Spinal cord (tissue), 10 donors: ENCODE results near the gene CTNNA3. TPM values are rescaled to one million over a fixed set of nuclear protein-coding genes. Genes with fewer than 3 reads are reported as not detected.

Experiments
- DNase-seq, 6 donors: peaks; one replicate each; pipeline versions ENCODE4 v3.0.0 to v3.0.0-alpha.2; 2013 to 2015; ENCODE audit warnings: low spot score in 6 of 6, low read depth in 4 of 6
- H3K27ac ChIP-seq: one replicate; pipeline ENCODE4 v1.5.1; 2013; ENCODE audit warnings: low read depth, low read length, control low read depth
- H3K27me3 ChIP-seq: one replicate; pipeline ENCODE4 v1.6.1; 2013; ENCODE audit warnings: low read length; ENCODE audit not compliant: control insufficient read depth, insufficient read depth
- H3K36me3 ChIP-seq: one replicate; pipeline ENCODE4 v1.6.1; 2013; ENCODE audit warnings: low read length; ENCODE audit not compliant: control insufficient read depth, insufficient read depth
- H3K4me1 ChIP-seq: one replicate; pipeline ENCODE4 v1.6.1; 2013; ENCODE audit warnings: low read length; ENCODE audit not compliant: control insufficient read depth, insufficient read depth
- H3K4me3 ChIP-seq: one replicate; pipeline ENCODE4 v1.5.1; 2013; ENCODE audit warnings: low read depth, low read length, control low read depth
- H3K9me3 ChIP-seq: one replicate; pipeline ENCODE4 v1.6.1; 2013; ENCODE audit warnings: low read length; ENCODE audit not compliant: control insufficient read depth, insufficient read depth
- WGBS: methylation state at CpG from one replicate; pipeline ENCODE4 v1.1.5; 2013; ENCODE audit warnings: missing lambda C conversion rate; ENCODE audit not compliant: insufficient coverage; 5-methylcytosine and 5-hydroxymethylcytosine counted together
- polyA plus RNA-seq, 2 donors: library from polyadenylated mRNA; unstranded; fragments of 120-200 nt; gene quantifications; one replicate each; pipeline ENCODE4 v1.2.1, GENCODE V29; 2013; ENCODE audit not compliant: insufficient read length in 2 of 2
- total RNA-seq, 2 donors: library from RNA; depleted of rRNA in 1 of 2; stranded (reverse); fragments of 120-200 nt in 1 of 2; fragments of >200 nt in 1 of 2; gene quantifications; one replicate each; pipeline versions ENCODE4 v1.2.3 to v1.2.4, GENCODE V29; 2013 to 2014
- donor health status: healthy.

CTNNA3 gene
- total and polyA plus RNA-seq, 4 donors, result 15.3 to 63.5 (median 41.0) TPM

DNA sequence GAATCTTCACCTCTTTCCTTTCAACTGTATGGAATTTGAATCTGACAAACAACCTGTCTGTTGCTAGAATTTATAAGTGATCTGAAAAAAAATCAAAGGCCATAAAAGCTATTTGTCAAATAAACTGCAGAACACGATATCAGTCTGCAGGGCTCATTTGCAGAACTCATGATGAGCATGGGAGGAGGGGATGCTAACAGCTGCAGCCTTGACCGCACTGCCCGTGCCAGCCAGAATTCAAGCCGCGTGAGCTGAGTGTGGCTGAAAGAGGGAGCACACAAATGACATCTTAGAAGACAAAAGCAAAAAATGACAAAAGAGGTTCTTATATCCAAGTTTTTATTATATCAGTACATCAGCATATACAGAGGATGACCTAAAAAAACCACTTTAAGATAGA is 754.5 kb downstream of the CTNNA3 start:
- H3K9me3 ChIP-seq, result no peaks in the 10 kb centered on the region
- 0% methylated on average over 1 of the region's 5 CpGs for WGBS
- no peak overlapping the region for H3K4me3 ChIP-seq
- peak in 3 of 6 donors; percentile 46 to 86 (median 75) for DNase-seq
- peaks cover 9% of the 10 kb centered on the region for H3K4me1 ChIP-seq
- peak overlapping the region; percentile 72 for H3K27ac ChIP-seq
- H3K36me3 ChIP-seq, result no peaks in the 10 kb centered on the region
- H3K27me3 ChIP-seq, result no peaks in the 10 kb centered on the region

DNA sequence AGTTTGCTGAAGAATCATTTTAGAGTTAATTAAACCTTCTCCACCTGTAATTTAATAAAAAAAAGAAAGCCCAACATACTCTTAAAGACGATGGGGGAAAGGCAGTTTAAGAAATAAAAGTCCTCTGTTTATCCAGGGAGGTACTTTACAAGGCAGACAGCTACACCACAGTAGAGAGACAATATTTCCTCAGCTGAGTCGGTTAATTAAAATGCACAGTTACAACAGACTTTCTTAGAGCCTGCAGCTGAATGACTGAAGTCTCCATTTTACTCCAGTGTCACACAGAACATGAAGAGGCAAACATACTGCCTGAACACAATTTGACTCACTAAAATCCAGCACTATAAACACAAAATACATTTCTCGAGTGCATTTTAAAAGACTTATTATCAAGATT is 755.0 kb downstream of the CTNNA3 start:
- DNase-seq, result peak in 2 of 6 donors; percentile 76 to 89
- peaks cover 9% of the 10 kb centered on the region for H3K4me1 ChIP-seq
- no peaks in the 10 kb centered on the region for H3K27me3 ChIP-seq
- H3K36me3 ChIP-seq, result no peaks in the 10 kb centered on the region
- peak overlapping the region; percentile 72 for H3K27ac ChIP-seq
- H3K9me3 ChIP-seq, result no peaks in the 10 kb centered on the region
- H3K4me3 ChIP-seq, result no peak overlapping the region
- no CpG with 5 or more reads among the region's 3 CpGs for WGBS

DNA sequence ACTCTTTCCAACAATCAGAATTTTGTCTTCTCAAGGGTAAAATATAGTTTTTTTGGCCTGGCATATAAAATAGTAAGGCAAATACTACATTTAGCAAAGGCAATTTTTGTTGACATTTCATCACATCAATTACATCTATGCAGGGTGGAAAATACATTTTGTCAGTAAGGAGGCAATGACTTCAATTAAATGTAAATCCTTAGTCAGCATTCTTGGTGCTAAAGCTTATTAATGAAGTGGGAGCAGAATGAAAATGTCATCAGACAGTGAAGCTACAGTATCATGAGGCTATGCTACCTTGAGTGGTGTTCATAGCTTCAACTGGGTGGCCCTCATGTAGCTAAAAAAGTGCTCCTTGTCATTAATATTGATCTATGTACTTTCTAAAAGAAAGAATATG is 761.3 kb downstream of the CTNNA3 start:
- Histone ChIP-seq H3K27ac (no peak overlapping the region), H3K27me3 (no peaks in the 10 kb centered on the region), H3K9me3 (no peaks in the 10 kb centered on the region), H3K4me1 (no peaks in the 10 kb centered on the region), H3K36me3 (no peaks in the 10 kb centered on the region), H3K4me3 (no peak overlapping the region)
- no peak for DNase-seq

DNA sequence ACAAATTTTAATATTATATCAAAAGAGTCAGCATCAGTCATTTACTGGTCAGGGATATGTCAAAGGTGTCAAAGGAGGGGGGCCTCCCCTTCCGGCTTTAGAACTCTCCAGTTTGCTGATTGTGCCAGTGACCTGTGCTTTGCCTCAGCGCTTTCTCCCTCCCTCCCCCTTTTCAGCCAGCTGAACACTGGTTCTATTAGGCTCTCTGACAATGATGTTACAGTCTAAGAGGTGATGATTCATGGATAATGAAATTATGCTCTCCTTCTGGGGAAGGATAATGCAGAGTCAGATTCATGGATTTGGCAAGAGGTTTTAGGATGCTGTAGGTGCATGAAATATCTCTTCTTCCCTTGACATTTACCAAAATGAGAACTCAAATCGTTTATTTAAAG is 764.0 kb downstream of the CTNNA3 start:
- peak overlapping the region; percentile 14 for H3K4me3 ChIP-seq
- H3K36me3 ChIP-seq, result no peaks in the 10 kb centered on the region
- H3K27ac ChIP-seq, result peak overlapping the region; percentile 59
- H3K9me3 ChIP-seq, result no peaks in the 10 kb centered on the region
- peak in 3 of 6 donors; percentile 10 to 72 (median 44) for DNase-seq
- peaks cover 11% of the 10 kb centered on the region for H3K27me3 ChIP-seq
- WGBS, result no CpG with 5 or more reads among the region's 3 CpGs
- H3K4me1 ChIP-seq, result peaks cover 7% of the 10 kb centered on the region

DNA sequence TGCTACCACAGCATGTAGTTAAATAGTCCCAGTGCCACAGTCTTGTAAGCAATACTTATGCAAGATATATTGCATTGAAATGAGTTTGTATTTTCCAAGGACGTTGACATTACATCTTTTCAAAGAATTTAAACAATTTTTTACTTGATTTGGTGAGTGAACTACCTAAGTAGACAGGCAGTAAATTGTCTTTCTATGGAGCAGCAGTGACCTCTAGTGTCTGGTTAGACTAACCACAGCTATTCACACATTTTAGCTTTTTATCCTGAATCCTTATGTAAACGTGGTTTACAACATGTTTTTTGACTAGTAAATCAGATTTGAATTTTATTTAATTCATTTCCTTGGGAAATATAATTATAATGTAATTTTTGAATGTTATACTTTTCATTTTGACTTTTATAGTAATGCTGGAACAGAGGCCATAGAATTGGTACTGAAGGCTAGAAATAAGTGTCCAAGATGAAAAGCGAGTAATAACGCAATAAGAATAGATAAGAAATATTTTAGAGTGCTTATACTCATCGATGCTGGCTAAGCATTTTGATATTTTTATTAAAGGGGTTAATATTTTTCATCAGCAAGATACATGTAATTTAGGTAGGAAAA is 764.6 kb downstream of the CTNNA3 start:
- peaks cover 7% of the 10 kb centered on the region for H3K4me1 ChIP-seq
- H3K4me3 ChIP-seq, result peak overlapping the region; percentile 14
- H3K9me3 ChIP-seq, result no peaks in the 10 kb centered on the region
- DNase-seq, result peak in 4 of 6 donors; percentile 66 to 95 (median 79)
- no peaks in the 10 kb centered on the region for H3K36me3 ChIP-seq
- H3K27me3 ChIP-seq, result peaks cover 11% of the 10 kb centered on the region
- no CpG with 5 or more reads among the region's 5 CpGs for WGBS
- no peak overlapping the region for H3K27ac ChIP-seq

DNA sequence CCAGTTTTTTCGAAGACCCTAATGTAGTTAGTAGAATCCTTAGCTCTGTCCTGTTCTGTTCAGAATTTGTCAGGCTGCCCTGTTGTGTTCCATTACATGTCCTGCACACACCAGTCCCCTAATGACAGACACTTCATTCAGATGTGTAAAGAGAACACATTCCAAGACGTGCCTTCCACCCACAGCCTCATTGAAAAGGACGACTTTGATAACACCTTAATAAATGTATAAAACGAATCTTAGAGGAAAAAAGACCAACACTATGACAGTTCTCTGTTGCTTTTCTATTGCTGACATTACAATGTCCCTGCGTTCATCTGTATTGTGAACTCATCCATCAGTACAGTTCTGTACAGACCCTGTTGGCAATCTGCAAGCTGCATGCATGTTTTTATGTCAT is 766.6 kb downstream of the CTNNA3 start:
- peak in 2 of 6 donors; percentile 12 to 28 for DNase-seq
- peak overlapping the region; percentile 70 for H3K27ac ChIP-seq
- 51% methylated on average over 4 of the region's 5 CpGs for WGBS
- H3K27me3 ChIP-seq, result peaks cover 11% of the 10 kb centered on the region
- H3K9me3 ChIP-seq, result no peaks in the 10 kb centered on the region
- H3K4me1 ChIP-seq, result peaks cover 7% of the 10 kb centered on the region
- no peaks in the 10 kb centered on the region for H3K36me3 ChIP-seq
- peak overlapping the region; percentile 52 for H3K4me3 ChIP-seq

DNA sequence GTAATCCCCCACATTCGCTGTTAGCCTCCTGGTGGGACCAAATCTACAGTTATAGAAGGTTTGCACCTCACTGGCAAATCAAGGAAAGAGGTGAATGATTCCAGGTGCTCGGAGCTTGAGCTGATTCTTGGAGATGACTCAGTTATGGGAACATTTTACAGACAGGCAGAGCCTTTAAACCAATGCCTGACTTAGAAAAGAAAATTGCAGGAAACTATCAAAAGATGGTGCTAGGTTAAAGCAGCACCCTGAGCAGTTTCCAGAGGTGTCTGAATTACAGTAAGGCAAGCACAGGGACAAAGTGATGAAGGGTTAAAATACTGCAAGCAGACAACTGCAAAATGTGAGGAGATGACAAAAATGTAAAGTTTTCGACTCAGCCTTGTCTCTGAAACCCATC is 767.2 kb downstream of the CTNNA3 start:
- Histone ChIP-seq H3K27me3 (peaks cover 11% of the 10 kb centered on the region), H3K27ac (peak overlapping the region; percentile 70), H3K4me3 (peak overlapping the region; percentile 52), H3K9me3 (no peaks in the 10 kb centered on the region), H3K4me1 (peaks cover 7% of the 10 kb centered on the region), H3K36me3 (no peaks in the 10 kb centered on the region)
- DNase-seq, result peak in 2 of 6 donors; percentile 31 to 57
- 20% methylated on average over 2 of the region's 3 CpGs for WGBS

DNA sequence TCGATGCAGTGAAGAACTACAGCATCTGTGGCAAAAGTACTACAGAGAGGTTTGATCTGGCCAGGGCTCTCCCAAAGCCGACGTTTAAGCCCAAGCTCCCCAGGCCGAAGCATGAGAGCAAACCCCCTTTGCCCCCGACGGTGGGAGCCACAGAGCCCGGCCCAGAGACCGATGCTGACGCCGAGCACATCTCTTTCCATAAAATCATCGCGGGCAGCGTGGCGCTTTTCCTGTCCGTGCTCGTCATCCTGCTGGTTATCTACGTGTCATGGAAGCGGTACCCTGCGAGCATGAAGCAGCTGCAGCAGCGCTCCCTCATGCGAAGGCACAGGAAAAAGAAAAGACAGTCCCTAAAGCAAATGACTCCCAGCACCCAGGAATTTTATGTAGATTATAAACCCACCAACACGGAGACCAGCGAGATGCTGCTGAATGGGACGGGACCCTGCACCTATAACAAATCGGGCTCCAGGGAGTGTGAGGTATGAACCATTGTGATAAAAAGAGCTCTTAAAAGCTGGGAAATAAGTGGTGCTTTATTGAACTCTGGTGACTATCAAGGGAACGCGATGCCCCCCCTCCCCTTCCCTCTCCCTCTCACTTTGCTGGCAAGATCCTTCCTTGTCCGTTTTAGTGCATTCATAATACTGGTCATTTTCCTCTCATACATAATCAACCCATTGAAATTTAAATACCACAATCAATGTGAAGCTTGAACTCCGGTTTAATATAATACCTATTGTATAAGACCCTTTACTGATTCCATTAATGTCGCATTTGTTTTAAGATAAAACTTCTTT is 767.8 kb downstream of the CTNNA3 start:
- DNase-seq, result peak in 4 of 6 donors; percentile 24 to 91 (median 68)
- WGBS, result 2% methylated on average over 21 of the region's 30 CpGs
- Histone ChIP-seq H3K4me3 (peak overlapping the region; percentile 52), H3K9me3 (no peaks in the 10 kb centered on the region), H3K27me3 (peaks cover 11% of the 10 kb centered on the region), H3K27ac (peak overlapping the region; percentile 70), H3K36me3 (no peaks in the 10 kb centered on the region), H3K4me1 (peaks cover 7% of the 10 kb centered on the region)

DNA sequence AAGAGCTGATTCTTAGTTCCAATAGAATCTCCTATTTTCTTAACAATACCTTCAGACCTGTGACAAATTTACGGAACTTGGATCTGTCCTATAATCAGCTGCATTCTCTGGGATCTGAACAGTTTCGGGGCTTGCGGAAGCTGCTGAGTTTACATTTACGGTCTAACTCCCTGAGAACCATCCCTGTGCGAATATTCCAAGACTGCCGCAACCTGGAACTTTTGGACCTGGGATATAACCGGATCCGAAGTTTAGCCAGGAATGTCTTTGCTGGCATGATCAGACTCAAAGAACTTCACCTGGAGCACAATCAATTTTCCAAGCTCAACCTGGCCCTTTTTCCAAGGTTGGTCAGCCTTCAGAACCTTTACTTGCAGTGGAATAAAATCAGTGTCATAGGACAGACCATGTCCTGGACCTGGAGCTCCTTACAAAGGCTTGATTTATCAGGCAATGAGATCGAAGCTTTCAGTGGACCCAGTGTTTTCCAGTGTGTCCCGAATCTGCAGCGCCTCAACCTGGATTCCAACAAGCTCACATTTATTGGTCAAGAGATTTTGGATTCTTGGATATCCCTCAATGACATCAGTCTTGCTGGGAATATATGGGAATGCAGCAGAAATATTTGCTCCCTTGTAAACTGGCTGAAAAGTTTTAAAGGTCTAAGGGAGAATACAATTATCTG is 768.6 kb downstream of the CTNNA3 start:
- Histone ChIP-seq H3K27ac (peak overlapping the region; percentile 70), H3K4me3 (peak overlapping the region; percentile 52), H3K4me1 (peaks cover 7% of the 10 kb centered on the region), H3K36me3 (no peaks in the 10 kb centered on the region), H3K9me3 (no peaks in the 10 kb centered on the region), H3K27me3 (peaks cover 11% of the 10 kb centered on the region)
- 49% methylated on average over 9 of the region's 11 CpGs for WGBS
- DNase-seq, result peak in 3 of 6 donors; percentile 21 to 77 (median 51)
